GM18498 (cell line): ENCODE measurements around the gene RHBDL3.
A peak's percentile ranks its signal among the peaks of the same experiment; 100 is the strongest.
"Not testable (repeated sequence)": the region's sequence is repeated elsewhere in the genome, so short reads cannot be mapped to it uniquely, and the experiment has no call there.

Source experiments
- ATAC-seq: cut with Tn5 transposase; IDR thresholded peaks from one replicate; pipeline ENCODE4 v1.9.1; 2021; ENCODE audit warnings: mild to moderate bottlenecking, moderate library complexity; ENCODE audit not compliant: unreplicated experiment

Gene RHBDL3

GRCh38 chr17:32320847-32321246, 55.2 kb downstream of the RHBDL3 start:
- ATAC-seq: no peak

DNA sequence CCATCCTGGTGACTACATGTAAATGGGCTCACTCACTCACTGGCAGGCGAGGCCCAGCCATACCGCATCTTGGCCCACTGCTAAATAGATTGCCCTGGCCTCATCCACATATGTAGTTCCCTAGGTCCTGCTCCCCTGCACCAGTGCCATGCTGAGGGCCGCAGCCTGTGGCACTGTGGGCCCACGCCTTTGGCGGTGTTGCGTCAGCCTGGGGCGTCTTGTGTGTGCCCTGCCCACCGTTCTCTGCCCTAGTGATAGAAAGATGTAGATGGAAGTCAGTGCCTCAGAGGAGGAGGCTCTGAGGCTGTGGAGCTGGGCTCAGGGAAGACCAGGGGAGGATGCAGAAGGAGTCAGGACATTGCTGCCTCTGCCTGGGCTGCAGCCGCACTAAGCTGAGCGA, 57.4 kb downstream of the RHBDL3 start:
- no peak for ATAC-seq

DNA sequence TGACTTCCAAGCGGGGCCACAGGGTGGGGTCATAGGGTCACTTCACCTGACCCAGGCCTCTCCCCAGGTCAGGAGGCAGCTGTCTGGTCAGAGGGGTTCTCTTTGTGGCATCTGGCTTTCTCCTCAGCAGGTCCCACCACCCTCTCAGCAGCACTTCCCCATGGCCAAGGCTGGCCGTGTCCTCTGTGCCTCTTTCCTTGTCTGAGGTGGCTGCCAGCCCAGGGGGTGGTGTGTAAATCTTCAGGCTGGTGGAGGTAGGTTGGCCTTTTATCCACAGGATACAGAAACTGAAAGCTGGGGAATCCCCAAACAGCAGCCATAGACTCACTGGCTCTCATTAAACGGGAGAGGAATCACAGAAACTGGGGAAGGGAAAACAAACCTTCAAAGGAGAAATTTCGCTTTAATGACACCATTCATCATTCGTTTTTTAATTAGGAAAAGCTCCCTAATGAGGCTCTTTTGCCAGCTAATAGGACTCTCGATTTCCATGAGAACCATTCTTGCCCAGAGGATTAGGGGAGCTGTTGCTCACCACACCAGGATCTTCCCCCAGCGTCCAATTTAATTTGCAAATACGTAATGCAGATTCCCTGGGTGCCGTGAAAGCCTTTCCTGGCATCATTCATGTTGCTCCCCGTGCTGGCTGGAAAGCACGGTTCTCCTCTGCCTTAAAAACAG, 58.3 kb downstream of the RHBDL3 start:
- ATAC-seq: no peak

GRCh38 chr17:32327911-32328310, 62.3 kb downstream of the RHBDL3 start:
- no peak for ATAC-seq

GRCh38 chr17:32330147-32330546, 64.5 kb downstream of the RHBDL3 start:
- no peak for ATAC-seq

GRCh38 chr17:32331243-32332040, 65.8 kb downstream of the RHBDL3 start:
- no peak for ATAC-seq

GRCh38 chr17:32333187-32333586, 67.6 kb downstream of the RHBDL3 start:
- no peak for ATAC-seq

DNA sequence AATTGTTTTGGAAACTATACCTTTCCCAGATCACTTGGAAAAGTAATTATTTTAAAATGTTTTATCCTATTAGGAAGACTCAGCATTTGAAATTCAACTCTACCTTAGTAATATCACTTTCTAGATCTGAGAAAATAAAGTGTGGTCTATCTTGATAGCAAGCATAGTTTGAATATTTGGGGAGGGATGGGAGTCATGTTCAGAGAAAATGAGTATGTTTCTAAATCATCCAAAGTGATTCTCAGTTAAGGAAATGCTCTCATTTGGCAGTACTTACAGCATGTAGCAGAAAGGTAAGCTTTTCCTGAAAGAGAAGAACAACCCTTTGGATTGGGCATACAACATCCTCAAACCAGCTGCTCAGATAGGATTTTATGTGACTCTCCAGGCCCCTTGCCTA, 69.4 kb downstream of the RHBDL3 start:
- ATAC-seq: no peak

DNA sequence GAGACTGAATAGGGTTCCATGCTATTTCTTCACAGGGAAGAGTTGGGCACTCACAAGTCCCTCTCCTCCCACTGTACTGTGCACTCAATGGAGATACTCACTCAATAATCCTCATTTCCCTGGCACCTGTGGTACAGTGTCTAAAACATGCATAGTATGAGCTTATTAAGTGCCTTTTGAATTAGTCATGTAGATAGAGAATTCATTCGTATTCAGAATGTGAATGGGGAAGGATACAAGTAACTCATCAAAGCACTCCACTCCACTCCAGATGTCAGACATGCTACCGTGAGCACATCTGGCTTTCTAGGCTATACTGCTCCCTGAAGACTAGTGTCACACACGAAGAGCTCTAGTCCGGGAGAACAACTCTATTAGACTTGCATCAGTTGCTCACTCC, 70.1 kb downstream of the RHBDL3 start:
- ATAC-seq: no peak

GRCh38 chr17:32341141-32341856, 75.7 kb downstream of the RHBDL3 start:
- ATAC-seq: peak; percentile 28

GRCh38 chr17:32341857-32342602, 76.4 kb downstream of the RHBDL3 start, which contains the start of gene C17orf75:
Gene C17orf75 (minus strand): TSS chr17:32342173. CDS start chr17:32342139, 34 bp downstream.
- peak; percentile 85 for ATAC-seq

GRCh38 chr17:32342603-32343325, 77.1 kb downstream of the RHBDL3 start:
- no peak for ATAC-seq

GRCh38 chr17:32345951-32346600, 80.4 kb downstream of the RHBDL3 start:
- no peak for ATAC-seq

DNA sequence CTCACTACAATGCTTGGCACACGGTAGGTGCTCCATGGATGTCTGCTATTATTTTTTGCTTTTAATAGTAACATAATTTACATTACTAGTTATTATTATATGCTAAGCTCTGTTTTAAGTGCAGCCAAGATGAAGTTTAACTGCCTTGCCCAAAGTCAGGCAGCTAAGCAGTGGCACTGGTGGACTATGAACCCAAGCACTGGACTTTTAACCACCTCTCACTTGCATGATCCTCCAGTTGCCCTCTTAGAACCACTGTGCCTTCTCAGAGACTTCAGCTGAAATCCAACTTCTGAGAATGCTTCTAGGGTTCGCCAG, 82.8 kb downstream of the RHBDL3 start:
- no peak for ATAC-seq

DNA sequence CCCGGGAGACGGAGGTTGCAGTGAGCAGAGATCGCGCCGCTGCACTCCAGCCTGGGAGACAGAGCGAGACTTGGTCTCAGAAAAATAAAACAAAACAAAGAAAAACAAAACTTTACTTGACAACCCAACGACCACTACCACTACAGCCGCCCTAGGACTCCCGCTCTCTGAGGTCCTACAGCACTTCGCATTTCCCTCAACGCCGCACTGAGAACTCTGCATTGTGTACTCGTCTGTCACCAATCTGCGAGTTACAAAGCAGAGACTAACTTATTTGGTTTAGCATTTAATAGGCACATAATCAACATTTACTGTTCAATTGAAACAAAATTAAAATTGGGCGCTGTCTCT, 83.8 kb downstream of the RHBDL3 start:
- peak; percentile 27 for ATAC-seq

- peak; percentile 93 for ATAC-seq
Observed at GRCh38 chr17:32349854-32350665, 84.4 kb downstream of the RHBDL3 start, which contains the start of gene ZNF207. Gene ZNF207 (plus strand): TSS chr17:32350157. CDS start chr17:32350286, 129 bp downstream.

DNA sequence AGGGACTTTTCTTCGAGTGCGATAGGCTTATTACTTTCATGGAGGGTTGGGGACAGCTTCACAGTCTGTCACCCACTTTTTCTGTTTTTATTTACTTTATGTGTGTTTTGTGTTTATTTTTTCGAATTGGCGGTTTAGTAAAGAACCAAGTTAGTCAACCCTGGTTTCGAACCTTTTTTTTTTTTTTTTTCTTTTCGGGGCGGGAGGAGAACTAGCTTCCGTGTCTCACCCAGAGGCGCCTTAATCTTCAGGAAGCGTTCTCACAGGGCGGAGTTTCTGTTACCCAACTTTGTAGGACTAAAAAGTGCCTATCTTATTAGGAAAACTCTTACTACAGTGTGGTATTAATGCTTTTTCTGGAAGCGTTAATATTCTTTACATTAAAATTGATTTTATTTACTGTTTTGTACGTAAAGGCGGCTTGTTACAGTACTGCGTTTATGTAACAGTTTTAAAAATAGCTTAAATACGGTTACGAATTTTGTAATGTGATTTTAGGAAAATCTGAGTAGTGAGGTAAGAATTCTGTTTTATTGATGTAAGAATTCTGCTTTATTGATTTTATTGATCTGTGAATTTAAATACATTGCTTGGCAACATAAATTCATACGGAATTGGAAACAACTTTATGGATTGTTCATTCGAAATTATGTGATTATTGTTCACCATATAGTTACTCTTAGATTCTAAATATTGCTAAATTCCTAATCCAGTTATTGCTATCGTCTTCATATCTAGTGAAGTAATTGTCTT, 85.2 kb downstream of the RHBDL3 start:
- peak; percentile 28 for ATAC-seq

GRCh38 chr17:32352734-32353133, 87.1 kb downstream of the RHBDL3 start:
- not testable (repeated sequence) for ATAC-seq
